GM21528 (cell line): ENCODE measurements around the gene SH3PXD2A.

Source experiments
- ATAC-seq: cut with Tn5 transposase; IDR thresholded peaks from one replicate; pipeline ENCODE4 v1.9.1; 2021; ENCODE audit warnings: mild to moderate bottlenecking, moderate library complexity; ENCODE audit not compliant: unreplicated experiment, low FRiP score

The SH3PXD2A gene

DNA sequence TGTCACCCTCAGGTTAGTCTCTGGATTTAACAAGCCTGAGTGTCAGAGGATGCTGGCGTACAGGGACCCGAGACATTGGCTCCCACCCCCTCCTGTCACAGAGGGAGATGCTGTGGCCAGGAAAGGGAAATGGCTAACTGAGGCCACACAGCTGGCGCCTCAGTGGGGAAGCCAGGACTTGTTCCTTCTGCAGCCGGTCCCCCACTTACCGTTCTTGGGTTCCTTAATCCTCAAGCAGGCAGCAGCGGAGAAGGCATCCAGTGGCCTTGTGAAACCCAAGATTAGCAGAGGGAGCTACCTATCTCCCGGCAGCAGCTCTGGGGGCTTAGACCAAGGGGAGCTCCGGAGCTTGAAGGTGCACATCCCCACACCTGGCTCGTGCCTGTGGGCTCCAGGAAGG lies 296.5 kb downstream of the SH3PXD2A start:
- ATAC-seq = no peak

DNA sequence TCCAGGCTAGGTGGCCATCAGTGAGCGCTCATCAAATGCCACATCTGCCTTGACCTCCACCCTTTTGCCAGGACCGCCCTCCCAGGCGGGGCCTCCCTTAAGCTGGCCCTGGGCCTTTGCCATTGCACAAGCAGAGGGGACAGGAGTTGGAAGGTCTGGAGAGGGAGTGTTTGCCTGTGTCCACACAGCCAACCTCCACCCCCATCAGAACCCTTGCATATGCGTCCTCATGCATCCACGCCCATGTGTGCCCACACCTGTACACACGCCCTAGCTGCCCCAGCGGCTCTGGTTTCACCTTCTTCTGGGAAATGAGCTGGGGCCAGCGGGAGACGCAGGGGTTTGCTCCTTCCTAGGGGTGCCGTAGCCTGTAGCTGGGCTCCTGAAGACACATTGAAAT lies 297.9 kb downstream of the SH3PXD2A start:
- ATAC-seq = no peak

DNA sequence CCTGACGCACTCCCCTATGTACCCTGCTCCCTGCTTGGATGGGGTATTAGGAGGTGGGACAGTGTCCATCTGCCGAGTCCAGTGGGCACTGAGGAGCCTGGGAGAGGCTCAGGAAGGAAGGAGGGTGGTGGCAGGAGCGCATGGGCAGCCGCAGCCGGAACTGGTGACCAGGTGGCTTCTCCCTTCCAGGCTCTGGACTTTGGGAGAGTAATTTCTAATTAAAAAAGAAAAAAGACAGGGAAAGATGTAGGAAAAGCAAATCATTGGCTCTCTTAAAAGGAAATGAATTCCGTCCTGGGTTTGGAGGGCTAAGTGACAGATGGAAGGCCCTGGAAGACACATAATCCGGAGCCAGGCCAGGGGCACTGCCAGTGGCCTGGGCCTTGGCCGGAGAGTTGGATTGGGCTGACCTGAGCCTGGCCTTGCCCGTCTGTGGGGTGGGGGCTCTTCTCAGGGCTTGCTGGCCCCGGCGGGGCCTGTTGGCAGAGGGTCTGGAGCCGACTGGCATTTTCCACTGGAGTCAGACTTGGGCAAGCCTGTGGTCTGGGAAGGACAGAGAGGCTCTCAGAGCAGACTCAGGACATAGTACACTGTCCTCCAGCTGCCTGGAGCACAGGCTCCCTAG lies 298.9 kb downstream of the SH3PXD2A start:
- no peak for ATAC-seq

DNA sequence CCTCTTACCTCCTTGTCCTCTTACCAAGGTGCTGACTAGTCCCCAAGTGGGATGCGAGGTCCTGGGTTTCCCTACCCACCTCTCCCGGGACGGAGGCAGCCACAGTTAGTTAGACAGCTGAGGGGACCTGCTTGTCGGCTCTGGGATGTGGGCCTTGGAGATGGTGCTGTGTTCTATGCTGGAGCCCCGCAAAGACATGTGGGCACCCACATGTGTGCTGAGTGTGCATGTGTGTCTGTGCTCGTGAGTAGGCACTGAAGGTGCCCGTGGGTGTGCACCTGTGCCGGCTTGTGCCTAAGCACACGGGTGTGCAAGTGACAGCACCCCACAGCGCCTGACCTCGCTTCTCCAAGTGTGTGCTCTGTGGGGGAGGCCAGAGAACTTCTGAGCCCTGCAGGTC lies 299.7 kb downstream of the SH3PXD2A start:
- no peak for ATAC-seq

DNA sequence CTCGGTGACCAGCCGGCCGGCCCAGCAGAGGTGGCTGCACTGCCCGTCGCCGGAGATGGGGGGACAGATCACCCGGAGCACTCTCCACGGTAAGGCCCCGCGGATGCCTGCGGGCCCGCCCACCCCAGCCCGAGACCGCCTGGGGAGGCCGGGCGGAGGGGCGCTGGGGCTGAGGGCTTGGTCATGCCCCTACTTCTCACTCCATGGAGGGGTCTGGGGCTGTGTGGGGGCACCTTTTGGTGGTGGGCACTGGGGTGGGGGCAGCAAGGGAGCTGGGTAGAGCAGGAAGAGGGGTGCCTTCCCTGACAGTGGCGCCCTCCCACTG lies 300.1 kb downstream of the SH3PXD2A start:
- ATAC-seq = no peak

DNA sequence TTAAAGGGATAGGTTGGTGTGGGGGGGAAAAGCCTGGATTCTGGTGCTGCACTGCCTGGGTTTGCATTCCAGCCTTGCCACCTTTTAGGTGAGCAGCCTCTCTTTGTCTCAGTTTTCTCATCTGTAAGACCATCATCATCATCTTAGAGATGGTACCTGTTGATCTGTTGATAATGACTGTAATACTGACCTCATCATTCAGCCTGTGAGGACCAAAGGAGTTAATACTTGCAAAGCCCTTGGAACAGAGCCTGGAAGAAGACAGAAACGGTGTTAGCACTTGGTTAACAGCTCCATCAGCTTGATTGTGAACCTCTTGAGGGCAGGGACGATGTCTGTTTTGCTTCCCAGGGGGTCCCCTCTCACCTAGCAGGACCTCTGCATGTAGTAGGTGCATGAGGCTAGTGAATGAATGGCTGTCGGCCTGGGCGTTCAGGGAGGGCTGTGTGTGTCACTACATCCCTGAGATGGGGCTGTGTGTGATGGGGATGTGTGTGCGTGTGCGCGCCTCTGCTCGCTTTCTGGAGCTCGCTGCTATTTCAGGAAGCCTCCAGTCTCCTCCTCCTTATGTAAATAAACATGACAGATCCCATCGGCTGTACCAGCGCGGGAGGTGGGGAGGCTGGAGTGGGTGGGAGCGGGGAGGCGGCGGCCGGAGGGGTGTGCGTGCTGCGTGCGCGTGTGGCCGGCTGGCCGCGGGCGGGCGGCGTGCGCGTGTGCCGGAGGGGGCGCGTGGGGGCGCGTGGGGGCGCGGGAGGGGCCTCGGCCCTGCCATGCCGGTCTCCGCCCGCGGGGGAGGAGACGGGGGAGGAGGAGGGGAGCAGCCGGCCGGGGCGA lies 300.7 kb downstream of the SH3PXD2A start:
- ATAC-seq = no peak

DNA sequence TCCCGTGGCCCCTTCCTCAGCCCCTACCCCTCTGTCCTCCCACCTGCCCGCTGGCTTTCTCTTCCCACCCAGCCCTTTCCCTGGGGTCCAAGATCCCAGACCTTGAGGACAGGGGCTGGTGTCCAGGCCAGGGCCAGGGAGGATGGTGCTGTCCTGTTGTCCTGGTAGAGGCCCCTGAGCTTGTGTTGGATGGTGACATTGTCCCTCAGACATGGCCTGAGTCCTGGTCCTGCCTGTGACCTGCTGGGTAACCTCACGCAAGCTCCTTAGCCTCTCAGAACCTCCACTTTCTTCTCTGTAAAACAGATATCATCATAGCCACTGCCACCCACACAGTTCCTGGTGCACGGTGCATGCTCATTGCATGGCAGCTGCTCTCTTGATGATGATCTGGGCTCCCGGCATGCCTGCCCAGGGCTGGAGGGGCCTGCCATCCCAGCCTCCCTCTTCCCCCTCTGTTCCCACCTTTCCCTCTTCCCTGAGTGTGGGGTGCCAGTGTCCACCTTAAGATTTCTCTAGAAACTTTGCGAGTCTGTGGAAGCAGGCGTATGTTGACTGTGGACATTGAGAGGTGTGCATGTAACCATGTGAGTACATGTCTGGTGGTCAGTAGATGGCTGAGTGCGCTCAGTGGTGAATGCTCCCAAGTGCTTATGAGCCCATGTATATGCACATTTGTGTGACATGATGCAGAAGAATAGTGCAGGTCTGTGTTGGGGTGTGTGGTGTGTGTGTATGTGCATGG lies 301.5 kb downstream of the SH3PXD2A start:
- no peak for ATAC-seq

DNA sequence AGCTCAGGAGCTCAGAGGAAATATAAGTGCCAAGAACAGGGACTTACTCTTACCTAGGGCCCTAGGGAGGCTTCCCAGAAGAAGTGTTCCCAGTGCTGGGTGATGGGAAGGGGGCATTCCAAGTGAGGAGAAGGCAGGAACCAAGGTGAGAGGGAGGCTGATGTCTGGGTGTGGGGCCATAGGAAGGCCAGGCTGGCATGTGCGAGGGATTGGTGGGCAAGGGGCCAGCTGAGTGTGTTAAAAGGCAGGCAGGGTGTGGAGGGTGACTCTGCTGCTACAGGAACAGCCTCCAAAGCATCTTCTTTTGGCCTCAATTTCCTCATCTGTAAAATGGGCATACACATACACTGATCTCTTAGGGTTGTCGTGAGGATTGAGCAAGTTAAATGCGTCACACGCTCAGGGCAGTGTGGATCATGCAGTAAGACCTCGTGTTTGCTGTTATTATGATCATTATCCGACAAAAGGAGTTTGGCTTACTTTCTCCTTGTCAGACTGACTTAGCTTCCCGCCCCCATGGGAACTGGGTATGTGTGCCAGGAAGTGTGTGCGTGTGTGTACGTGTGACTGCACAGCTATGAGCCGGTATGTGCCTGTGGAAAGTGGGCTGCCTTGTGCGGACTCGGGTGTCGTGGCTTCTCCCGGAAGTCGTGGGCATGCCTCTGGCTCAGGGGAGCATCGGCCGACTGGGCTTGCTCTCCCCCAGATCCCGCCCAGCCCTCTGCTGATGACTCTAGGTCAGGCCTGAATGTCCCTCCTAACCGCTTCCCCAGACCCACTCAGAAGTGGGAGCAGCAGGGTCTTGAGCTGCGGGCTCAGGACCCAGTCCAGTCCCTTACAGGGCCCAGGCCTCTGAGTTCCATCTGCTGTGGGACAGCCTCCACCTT lies 302.3 kb downstream of the SH3PXD2A start:
- ATAC-seq = no peak

DNA sequence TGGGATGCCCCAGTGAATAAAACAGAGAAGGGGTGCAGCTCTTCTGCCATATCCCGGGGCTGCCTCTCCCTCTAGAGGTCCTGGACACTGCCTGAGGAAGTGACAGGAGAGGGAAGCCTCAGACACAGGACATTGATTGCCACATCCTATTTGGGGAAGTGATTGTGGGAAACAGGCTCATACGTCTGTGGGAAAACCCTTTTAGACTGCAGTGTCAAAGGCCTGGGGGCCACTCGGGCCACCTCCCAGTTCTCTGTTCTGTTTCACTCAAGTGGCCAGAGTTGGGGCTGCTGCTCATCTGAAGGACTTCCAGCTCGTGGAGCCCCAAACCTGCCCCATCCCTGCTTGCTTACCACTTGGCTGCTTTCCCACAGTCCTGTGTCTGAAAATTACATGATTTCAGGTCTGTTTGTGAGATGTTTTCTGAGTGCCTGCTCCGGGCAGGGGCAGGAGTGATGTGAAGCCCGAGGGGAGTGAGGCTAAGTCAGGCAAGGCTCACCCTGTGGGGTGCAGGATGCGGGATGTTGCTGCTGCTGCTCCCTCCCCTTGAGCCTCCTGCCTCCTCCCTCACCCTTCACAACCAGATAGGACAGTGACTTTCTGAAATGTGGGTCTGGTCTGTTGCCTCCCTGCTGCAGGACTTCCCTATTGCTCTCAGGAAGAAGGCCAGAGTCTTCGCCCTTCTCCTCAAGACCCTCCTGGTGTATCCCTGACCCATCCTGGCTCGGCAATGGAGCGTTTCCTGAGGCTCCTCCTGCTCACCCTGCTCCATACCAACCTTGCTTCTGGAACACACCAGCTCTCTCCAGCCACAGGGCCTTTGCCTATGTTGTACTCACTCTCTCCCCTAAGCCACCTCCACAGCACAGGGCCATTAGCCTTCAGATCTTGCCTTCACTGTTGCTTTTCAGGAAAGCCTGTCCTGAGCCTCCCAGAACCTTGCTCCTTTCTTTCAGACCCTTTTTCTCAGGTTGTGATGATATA lies 303.5 kb downstream of the SH3PXD2A start:
- ATAC-seq = no peak

DNA sequence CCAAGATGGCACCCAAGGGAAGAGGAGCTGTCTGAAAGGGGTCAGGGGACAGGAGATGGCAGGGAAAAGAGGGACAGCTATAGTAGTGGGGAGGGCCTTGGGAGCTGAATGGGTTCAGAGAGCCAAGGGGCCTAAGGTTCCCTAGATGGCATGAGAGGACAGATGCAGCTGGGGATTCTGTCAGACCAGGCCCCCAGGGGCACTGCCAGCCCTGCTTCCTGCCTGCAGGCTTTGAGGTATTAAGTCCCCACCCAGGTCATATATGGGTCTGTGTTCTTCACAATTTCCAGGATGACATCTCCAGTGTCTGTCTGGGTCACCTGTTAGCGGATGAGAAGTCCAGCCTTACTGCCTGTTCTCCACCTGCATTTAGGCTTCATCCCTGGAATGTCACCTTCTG lies 305.1 kb downstream of the SH3PXD2A start:
- no peak for ATAC-seq

DNA sequence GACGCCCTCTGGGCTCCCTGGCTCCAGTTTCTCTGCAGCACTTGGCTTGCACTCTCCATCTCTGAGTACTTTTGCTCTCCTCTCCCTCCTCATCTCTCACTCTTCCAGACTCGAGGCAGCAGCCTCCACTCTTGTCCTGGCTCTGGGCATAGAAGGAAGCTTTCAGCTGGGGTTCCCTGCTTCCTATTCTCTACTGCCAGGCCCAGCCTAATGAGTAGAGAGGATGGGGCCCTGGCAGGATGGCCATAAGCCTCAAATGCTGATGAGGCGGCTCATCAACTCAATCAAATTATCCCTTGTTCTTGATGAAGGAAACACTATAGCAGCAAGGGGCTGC lies 306.1 kb downstream of the SH3PXD2A start:
- ATAC-seq = no peak

DNA sequence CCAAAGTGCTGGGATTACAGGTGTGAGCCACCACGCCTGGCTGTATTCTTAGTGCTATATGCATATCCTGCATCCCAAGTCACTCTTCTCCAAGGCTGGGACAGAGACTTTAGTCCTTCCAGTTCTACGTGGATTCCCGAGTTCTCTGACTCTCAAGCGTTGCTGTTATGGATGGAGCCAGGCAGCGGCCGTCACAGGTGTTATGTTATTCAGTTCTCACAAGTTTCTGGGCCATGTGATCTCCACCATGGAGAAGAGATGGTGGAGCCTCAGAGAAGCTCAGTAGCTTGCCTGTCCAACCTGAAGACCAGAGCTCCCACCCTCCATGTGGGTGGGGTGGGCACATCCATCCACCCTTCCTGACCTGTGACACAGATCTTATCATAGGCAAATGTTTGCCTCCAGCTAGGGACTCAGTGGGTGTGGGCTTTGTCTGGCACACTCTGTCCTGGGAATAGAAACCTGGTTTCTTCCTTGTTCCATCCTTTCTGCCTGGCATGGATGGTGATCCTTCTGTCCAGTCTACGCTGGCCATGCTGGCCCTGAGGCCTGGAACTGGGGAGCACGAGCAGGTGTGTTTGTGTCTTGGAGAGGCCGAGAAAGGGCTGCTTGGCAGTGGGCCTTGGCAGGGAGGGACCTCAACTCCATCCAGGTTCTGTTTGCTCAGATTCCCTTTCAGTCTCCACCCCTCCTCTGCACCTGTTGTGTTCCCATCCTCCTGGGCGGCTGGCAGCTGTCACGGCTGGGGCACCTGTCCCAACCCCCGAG lies 306.6 kb downstream of the SH3PXD2A start:
- ATAC-seq = no peak

DNA sequence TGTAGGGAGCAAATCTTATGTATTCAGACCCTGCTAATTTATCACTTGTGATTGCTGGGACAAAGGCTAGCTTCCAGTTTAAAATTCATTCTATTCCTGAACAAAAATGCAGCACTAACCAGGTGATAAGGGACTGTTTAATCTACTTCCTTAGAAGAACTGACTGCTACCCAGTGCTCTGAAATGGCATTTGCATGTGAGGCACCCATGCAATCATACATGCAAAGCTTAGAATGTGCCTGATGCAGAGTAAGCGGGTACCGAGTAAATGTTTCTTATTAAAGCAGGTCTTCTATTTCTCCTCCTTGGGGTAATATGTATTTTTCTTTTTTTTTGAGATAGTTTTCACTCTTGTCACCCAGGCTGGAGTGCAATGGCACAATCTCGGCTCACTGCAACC lies 307.4 kb downstream of the SH3PXD2A start:
- ATAC-seq = no peak

DNA sequence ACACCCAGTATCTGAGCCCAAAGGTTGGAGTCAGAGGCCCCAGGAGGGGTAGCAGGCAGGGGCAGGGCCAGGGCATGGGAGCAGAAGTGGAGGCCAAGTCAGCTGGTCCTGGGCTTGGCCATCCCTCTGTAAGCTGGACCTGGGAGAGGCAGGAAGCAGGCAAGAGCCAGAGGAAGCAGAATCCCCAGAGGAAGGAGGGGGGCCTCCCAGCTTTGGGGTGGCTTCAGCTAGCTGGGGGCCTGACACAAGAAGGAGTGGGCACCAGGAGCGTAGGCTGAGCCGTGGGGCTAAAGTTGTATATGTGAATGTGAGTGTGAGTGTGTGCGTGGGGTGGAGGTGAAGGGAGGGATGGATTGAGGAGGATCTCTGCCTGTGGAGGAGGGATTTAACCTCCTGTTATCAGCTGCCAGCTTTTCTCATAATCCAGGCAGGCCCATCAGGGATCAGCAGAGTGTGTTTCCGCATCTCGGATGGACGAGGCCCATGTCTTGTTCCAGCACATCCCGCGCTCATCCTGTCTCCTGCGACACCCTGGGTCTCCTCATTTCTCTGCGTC lies 307.9 kb downstream of the SH3PXD2A start:
- no peak for ATAC-seq

DNA sequence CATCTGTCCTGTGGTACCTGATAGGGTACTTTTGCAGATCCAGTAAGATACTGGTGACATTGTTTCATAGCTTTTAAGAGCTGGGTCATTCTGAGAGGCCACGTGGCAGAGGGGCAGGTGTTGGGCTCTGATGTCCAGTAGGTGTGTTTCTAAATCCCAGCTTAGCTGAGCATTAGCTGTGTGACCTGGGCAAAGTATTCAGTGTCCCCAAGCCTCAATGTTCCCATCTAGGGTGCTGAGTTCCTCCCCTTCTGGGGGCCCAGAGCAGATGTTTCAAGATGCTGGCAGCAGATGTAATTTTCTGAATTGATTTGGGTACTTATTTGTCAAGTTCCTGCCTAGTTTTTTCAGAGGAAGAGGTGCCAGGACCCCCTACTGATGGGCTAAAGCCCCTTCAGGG lies 309.0 kb downstream of the SH3PXD2A start:
- ATAC-seq = no peak

DNA sequence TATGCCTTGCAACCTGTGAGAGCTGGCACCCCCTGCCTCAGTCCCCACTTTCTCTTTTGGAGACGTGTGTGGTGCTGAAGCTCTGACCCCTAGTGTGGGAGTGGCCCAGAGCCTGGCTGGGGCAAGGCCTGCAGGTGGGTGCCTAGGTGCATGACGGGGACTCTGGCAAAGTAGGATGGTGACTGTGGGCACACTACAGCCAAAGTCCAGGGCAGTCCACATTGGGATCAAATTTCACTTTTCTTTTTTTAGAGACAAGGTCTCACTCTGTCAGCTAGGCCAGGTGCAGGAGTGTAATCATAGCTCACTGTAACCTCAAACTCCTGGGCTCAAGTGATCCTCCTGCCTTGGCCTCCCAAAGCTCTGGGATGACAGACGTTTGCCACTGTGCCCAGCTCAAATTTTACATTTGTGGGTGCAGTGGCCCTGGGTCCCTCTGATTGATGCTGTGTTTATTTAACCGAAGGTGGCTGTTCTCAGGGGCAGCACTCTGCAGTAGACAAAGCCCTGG lies 309.6 kb downstream of the SH3PXD2A start:
- ATAC-seq = no peak

DNA sequence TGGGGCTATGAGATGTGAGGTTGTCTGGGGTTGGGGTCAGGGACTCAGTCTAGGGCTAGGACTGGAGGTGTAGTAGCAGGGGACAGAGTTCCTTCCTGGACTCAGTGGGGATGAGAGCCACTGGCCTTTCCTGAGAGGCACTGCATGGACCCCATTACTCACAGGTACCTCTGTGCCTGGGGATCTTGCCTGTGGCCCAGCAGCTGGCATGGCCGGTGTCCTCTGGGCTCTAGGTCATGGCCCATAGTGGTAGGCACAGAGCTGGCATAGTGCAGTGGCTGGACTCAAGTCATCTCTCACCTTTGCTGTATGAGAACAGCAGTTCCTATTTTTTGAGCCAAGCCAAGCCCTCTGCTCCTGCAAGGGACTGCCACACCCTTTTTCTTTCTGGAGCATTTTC lies 310.0 kb downstream of the SH3PXD2A start:
- no peak for ATAC-seq

DNA sequence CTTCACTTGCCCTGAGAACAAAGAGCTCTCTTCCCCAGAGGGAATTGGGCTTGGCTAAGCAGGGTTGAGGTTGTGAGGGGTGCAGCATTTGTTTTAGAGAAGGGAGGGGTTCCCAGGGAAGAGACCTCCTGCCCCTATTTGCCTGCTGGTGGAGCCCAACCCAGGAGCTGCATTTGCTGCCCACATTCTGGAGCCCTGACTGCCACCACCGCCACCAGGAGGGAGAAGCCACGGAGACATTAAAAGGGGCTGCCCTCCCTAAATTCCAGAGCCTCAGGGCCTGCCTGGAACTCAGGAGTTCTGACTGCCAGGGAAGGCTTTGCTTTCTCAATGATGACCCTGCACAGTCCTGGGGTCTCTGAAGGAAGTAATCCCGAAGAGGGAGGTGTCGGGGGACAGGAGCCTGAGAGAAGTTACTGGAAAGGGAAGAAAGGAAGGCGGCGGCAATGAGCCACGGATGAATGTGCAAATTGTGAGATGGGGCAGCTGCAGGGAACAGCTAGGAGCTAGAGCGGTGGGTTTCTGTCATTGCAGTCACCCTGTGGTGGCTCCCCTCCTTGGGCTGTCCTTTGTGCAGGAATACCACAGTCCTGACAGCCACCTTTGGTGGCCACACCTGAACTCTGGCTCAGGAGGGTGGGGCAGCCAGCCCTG lies 310.6 kb downstream of the SH3PXD2A start:
- ATAC-seq = no peak
